Heart left ventricle (tissue), 16 donors: ENCODE measurements around the gene TPM3. TPM values are rescaled to one million over a fixed set of nuclear protein-coding genes. Genes with fewer than 3 reads are reported as not detected.

Experiments used
- ATAC-seq, 4 donors: fragments of 200-7000 bp; cut with Tn5 transposase; one replicate each; pipeline ENCODE4 v1.9.1; 2020 to 2022; ENCODE audit warnings: moderate library complexity in 4 of 4, mild to moderate bottlenecking in 3 of 4, moderate number of reproducible peaks in 1 of 4
- DNase-seq, 5 donors: peaks; one replicate each; pipeline ENCODE4 v3.0.0-alpha.2; 2020
- H3K27ac ChIP-seq, 12 donors: fragments of 200-600 bp; sonication (generic) in 4 of 12; one replicate each; pipeline versions ENCODE4 v1.5.0 to v1.8.0; 2016 to 2022; ENCODE audit warnings: mild to moderate bottlenecking in 2 of 12
- H3K27me3 ChIP-seq, 9 donors: fragments of 200-600 bp; sonication (generic) in 2 of 9; one replicate each; pipeline versions ENCODE4 v1.5.1 to v1.8.0; 2016 to 2022; ENCODE audit warnings: mild to moderate bottlenecking in 3 of 9
- H3K36me3 ChIP-seq, 9 donors: fragments of 200-600 bp; sonication (generic) in 2 of 9; one replicate each; pipeline versions ENCODE4 v1.5.0 to v1.8.0; 2018 to 2022; ENCODE audit warnings: mild to moderate bottlenecking in 2 of 9
- H3K4me1 ChIP-seq, 12 donors: fragments of 200-600 bp; sonication (generic) in 4 of 12; one replicate each; pipeline versions ENCODE4 v1.5.0 to v1.8.0; 2016 to 2022; ENCODE audit warnings: mild to moderate bottlenecking in 3 of 12
- H3K4me3 ChIP-seq, 12 donors: fragments of 200-600 bp; sonication (generic) in 4 of 12; one replicate each; pipeline versions ENCODE4 v1.5.0 to v1.8.0; 2017 to 2022; ENCODE audit warnings: mild to moderate bottlenecking in 9 of 12, moderate library complexity in 4 of 12
- H3K9me3 ChIP-seq, 12 donors: fragments of 200-600 bp; sonication (generic) in 4 of 12; one replicate each; pipeline versions ENCODE4 v1.5.0 to v1.8.0; 2016 to 2022; ENCODE audit warnings: mild to moderate bottlenecking in 1 of 12
- CTCF ChIP-seq, 12 donors: fragments of 200-600 bp; sonication (generic) in 4 of 12; IDR thresholded peaks; one replicate each; pipeline versions ENCODE4 v1.5.0 to v1.8.0; 2018 to 2022; ENCODE audit warnings: antibody characterized with exemption in 12 of 12, mild to moderate bottlenecking in 5 of 12
- POLR2A ChIP-seq, 2 donors: fragments of 450-650 bp; IDR thresholded peaks; one replicate each; pipeline ENCODE4 v1.6.1; 2017; ENCODE audit warnings: antibody characterized with exemption in 2 of 2, mild to moderate bottlenecking in 2 of 2, moderate library complexity in 2 of 2
- WGBS, 4 donors: extraction: QIAGEN DNeasy Blood & Tissue Kit in 2 of 4; methylation state at CpG; one replicate each; pipeline versions ENCODE4 v1.1.5 to v1.1.7; 2013 to 2018; 5-methylcytosine and 5-hydroxymethylcytosine counted together
- intact Hi-C, 10 donors: fragments of 100-400 bp; cut with DNase I; formaldehyde crosslinking; loops; one replicate each; pipeline versions ENCODE4 v1.11.1 to v1.14.2; 2022
- long read RNA-seq, 3 donors: library from polyadenylated mRNA; unstranded; transcript quantifications; one replicate each; pipeline ENCODE4 v2.0.0, GENCODE V29; 2020 to 2021
- polyA plus RNA-seq, 2 donors: library from polyadenylated mRNA; stranded (reverse); fragments of 200-250 nt; gene quantifications; one replicate each; pipeline ENCODE4 v1.2.3, GENCODE V29; 2013
- total RNA-seq, 9 donors: library from RNA; depleted of rRNA in 2 of 9; stranded (reverse); fragments of >200 nt in 2 of 9; fragmentation: NEBNext Ultra II Directional in 3 of 9; extraction: Animal tissue kit (Norgen Biotek cat#: 25700) in 3 of 9; gene quantifications; one replicate each; pipeline versions ENCODE4 v1.1.0 to v1.2.4, GENCODE V29; 2016 to 2023
- donor health status: ischemic (EF 13 %, LVEDD 7.1; RV severe dilation, severe dysfunction).
- donor health status: healthy with polysubstance abuse.
- donor health status: DM: no; HTN: yes; CAD: no.
- donor health status: DM: no; HTN: no; CAD: no.
- donor health status: ischemic (EF 25% LVEDD 6.9; RV normal size, moderate dysfunction).
- donor health status: ischemic (EF 25% LVEDD 5.7; RV mildly dilated, moderate dysfunction).
- donor health status: healthy.
- donor health status: DM: yes; HTN: yes; CAD: no.
- donor health status: ischemic (EF 35%, LVEDD 5.7; RV mildly dilated, moderate dysfunction).
- donor health status: nonischemic (EF 11% LVEDD 7.7; RV severe dilation, severe dysfunction).
- donor health status: DM: yes; HTN: yes; CAD: no.
- donor health status: PGD.
- donor health status: ischemic (EF 29% LVEDD 5.4; RV normal size, mild dysfunction).
- donor health status: nonischemic (EF 23%, LVEDD 6.1; RV moderate dilation, normal function).

Gene TPM3
- total RNA-seq (100 to 1,000 TPM in 7 of 9 donors, 10 to 100 TPM in 2; 76.5 to 259 (median 120) TPM), polyA plus RNA-seq (100 to 1,000 TPM; 101 to 163 TPM)
- long read RNA-seq, donor 1, transcript TPM3-210 (10 exons, 1,523 nt): minor isoform, 12 of 69 reads
- long read RNA-seq, donor 1, transcript TPM3-212 (8 exons, 3,131 nt): major isoform, 13 of 69 reads
- long read RNA-seq, donor 1, partial matches to known transcripts: 4 of 69 reads
- long read RNA-seq, donor 1, other reads (novel, unspliced or antisense): 37 of 69 reads
- long read RNA-seq, donor 2, transcript TPM3-212 (8 exons, 3,131 nt): major isoform, 122 of 297 reads
- long read RNA-seq, donor 2, transcript TPM3-210 (10 exons, 1,523 nt): minor isoform, 71 of 297 reads
- long read RNA-seq, donor 2, transcript TPM3-206 (8 exons, 2,108 nt): minor isoform, 15 of 297 reads
- long read RNA-seq, donor 2, partial matches to known transcripts: 7 of 297 reads
- long read RNA-seq, donor 2, other reads (novel, unspliced or antisense): 79 of 297 reads
- long read RNA-seq, donor 3, transcript TPM3-212 (8 exons, 3,131 nt): minor isoform, 11 of 73 reads
- long read RNA-seq, donor 3, transcript TPM3-210 (10 exons, 1,523 nt): major isoform, 17 of 73 reads
- long read RNA-seq, donor 3, partial matches to known transcripts: 3 of 73 reads
- long read RNA-seq, donor 3, other reads (novel, unspliced or antisense): 38 of 73 reads

- Histone ChIP-seq H3K27ac (peak within 1 kb of the TSS in 5 of 12 donors; percentile 2 to 43 (median 29)), H3K4me1 (peaks cover 0 to 20% (median 0%) of the 10 kb centered on the region in 12 donors), H3K9me3 (no peaks in the 10 kb centered on the region), H3K27me3 (no peaks in the 10 kb centered on the region), H3K4me3 (peak within 1 kb of the TSS in 5 of 12 donors; percentile 4 to 28 (median 21)), H3K36me3 (no peaks in the 10 kb centered on the region)
- TF ChIP-seq CTCF (IDR thresholded peaks at IDR 0.05): no peak
- no peak for TF ChIP-seq POLR2A (IDR thresholded peaks at IDR 0.05)
- 13 to 31% (median 16%) methylated on average over 1 of the region's 1 CpG for WGBS, 4 donors
- ATAC-seq (peak in 3 of 4 donors; percentile 51 to 55 (median 55)), DNase-seq (no peak)
- intact Hi-C loops: loop anchor here in 4 of 10 donors (10.0 kb wide), 2 partner anchors 133 to 143 kb away; partner anchors contain the start of genes AQP10 (in 1 of the 4) and ATP8B2 (in 1 of the 4)
Measured at GRCh38 chr1:154191990-154192461, at the start of gene TPM3. Gene TPM3, minus strand, starts transcription at chr1:154192100. Its CDS starts 82 bp downstream, at chr1:154192018.

- ATAC-seq (no peak), DNase-seq (no peak)
- H3K4me3 ChIP-seq: no peak overlapping the region
- H3K27ac ChIP-seq: no peak overlapping the region
- TF ChIP-seq POLR2A (IDR thresholded peaks at IDR 0.05) (no peak), CTCF (IDR thresholded peaks at IDR 0.05) (no peak)
- peaks cover 0 to 100% (median 97%) of the 10 kb centered on the region in 9 donors for H3K36me3 ChIP-seq
- no peaks in the 10 kb centered on the region for H3K9me3 ChIP-seq
- intact Hi-C loops: no loop called here
- H3K27me3 ChIP-seq: no peaks in the 10 kb centered on the region
- WGBS, 4 donors: 87 to 95% (median 91%) methylated on average over 3 of the region's 3 CpGs
- H3K4me1 ChIP-seq: peaks cover 0 to 2% (median 0%) of the 10 kb centered on the region in 12 donors
Measured at GRCh38 chr1:154240294-154240833, 48.5 kb upstream of the TPM3 start.

- no peak overlapping the region for H3K4me3 ChIP-seq
- H3K27me3 ChIP-seq: no peaks in the 10 kb centered on the region
- no peak for TF ChIP-seq POLR2A (IDR thresholded peaks at IDR 0.05)
- TF ChIP-seq CTCF (IDR thresholded peaks at IDR 0.05): no peak
- no peak overlapping the region for H3K27ac ChIP-seq
- intact Hi-C loops: no loop called here
- peaks cover 2 to 100% (median 97%) of the 10 kb centered on the region in 9 donors for H3K36me3 ChIP-seq
- ATAC-seq (no peak), DNase-seq (no peak)
- H3K4me1 ChIP-seq: peaks cover 0 to 2% (median 0%) of the 10 kb centered on the region in 12 donors
- no peaks in the 10 kb centered on the region for H3K9me3 ChIP-seq
- 77 to 80% (median 79%) methylated on average over 3 of the region's 3 CpGs for WGBS, 4 donors
Measured at GRCh38 chr1:154239491-154239890, 47.6 kb upstream of the TPM3 start.
